Endometrial microvascular endothelial cells (primary cell): ENCODE results near the gene INSIG1. TPM values are rescaled to one million over a fixed set of nuclear protein-coding genes. Genes with fewer than 3 reads are reported as not detected.

Experiments
- in situ Hi-C: cut with HindIII; loops from 2 replicates; pipeline ENCODE4 v1.10.0; 2017; ENCODE audit warnings: low sequenced_read_pairs, low pct_unique_long_range_greater_than_20kb; ENCODE audit errors: inconsistent ontology term
- total RNA-seq: library from RNA; depleted of rRNA; stranded (reverse); fragments of >200 nt; gene quantifications from one replicate; pipeline ENCODE4 v1.2.3, GENCODE V29; 2015; ENCODE audit errors: inconsistent ontology term

Gene INSIG1
- total RNA-seq, 1 donor from 2014 or later = 77.6 TPM

DNA sequence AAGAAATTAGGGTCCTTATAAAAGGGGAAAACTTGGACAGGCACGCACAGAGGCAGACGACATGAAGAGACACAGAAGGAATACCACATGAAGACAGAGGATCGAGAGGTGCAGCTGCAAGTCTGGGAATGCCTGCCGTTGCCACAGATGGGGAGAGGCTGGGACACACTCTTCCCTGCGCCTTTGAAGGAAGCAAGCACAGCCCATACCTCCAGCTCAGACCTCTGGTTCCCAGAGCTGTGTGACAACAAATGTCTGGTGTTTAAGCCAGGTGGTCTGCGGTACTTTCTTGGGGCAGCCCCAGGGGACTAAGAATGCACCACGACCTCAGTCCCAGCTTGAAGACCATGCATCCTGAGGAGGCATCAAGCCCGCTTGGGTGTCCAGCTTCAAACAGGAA, 18.3 kb downstream of the INSIG1 start:
- in situ Hi-C loops = no loop called here

DNA sequence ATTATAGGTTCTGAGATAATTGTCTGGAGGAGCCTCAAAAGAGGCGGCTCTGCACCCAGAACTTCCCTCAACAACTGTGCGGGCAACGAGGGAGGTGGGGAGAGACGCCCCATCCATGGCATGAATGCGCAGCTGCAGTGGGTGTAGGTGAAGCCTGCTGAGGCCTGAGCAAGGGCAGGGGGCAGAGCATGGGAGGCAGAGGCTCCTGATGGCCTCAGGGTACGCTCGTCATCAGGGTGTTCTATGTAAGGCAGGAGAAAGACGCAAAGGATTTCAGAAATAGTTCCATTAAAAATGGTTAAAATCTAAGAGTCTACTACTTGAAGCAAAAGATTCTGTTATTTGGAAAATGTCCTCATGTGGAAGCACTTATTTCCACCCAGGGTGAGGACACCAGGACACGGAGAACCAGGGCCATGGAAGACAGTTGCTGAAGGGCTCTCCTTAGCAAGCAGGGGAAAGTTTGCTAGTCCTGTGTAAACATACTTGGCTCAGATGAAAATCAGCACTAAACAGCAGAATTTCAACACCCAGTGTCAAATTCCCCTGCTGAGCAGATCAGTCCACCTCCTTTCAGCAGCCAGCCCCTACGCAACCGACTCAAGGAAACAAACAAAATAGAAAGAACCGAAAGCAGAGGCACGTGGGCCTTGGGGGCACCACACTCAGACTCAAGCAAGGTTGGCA, 18.9 kb downstream of the INSIG1 start:
- in situ Hi-C loops = no loop called here

DNA sequence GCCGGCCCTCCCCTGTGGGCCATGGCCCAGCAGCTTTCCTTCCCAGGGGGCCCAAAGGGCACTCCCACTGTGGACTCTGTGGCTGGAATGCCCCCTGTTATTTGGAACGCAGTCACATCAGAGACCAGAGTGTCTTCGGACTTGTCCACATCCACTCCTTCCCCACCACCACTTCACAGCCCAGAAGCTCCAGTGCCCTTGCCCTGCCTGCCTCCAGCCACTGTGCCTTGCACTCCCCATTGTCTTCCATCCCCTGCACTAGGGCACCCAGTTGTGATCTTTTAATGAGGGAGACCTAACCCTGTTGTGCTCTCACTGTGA, 19.4 kb downstream of the INSIG1 start:
- in situ Hi-C loops = no loop called here

DNA sequence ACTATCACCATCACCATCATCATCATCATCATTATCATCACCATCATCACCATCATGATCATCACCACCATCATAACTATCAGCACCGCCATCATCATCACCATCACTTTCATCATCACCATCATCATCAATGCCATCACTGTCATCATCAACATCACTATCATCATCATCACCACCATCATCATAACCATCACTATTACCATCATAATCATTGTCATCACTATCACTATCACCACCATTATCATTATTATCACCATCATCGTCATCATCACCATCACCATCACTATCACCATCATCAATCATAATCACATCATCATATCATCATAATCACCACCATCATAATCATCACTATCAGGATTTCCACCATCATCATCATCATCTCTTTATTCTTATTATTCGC, 20.6 kb downstream of the INSIG1 start:
- in situ Hi-C loops = no loop called here

DNA sequence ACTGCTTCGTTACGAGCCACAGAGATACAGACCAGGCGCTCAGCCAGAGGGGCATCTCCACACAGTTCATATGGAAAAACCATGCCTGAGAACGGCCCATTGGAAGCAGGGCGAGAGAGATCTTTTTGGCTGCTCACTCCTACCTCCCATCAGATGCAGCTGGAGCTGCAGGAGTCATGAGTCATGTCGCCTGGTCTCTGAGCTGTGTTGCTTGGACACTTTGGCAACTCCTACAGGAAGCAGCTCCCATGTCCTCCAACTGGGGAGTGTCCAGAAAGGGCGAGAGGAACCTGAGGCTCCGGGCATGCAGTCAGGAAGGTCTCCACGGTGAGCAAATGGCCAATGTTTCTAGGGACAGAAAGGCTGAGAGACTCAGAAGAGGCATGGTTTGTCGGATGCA, 24.9 kb downstream of the INSIG1 start:
- in situ Hi-C loops = no loop called here

DNA sequence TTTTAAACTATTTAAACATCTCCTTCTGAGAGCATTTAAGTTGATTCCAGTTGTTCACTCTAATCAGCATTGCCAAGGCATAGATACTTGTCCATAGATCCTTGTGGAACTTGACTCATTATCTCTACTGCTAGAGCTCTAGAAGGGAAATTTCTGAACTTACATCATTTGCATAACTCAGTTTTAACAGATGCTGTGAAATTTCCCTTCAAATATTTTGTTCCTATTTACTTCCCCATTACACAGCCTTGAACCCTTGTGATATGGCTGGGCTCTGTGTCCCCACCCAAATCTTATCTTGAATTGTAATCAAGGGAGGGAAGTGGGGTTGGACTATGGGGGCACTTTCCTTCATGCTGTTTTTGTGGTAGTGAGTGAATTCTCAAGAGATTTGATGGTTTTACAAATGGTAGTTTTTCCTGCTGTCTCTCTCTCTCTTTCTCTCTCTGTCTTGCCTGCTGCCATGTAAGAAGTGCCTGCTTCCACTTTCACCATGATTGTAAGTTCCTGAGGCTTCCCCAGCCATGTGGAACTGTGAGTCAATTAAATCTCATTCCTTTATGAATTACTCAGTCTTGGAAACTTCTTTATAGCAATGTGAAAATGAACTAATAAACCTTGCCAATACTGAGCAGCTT, 25.4 kb downstream of the INSIG1 start:
- in situ Hi-C loops = no loop called here

DNA sequence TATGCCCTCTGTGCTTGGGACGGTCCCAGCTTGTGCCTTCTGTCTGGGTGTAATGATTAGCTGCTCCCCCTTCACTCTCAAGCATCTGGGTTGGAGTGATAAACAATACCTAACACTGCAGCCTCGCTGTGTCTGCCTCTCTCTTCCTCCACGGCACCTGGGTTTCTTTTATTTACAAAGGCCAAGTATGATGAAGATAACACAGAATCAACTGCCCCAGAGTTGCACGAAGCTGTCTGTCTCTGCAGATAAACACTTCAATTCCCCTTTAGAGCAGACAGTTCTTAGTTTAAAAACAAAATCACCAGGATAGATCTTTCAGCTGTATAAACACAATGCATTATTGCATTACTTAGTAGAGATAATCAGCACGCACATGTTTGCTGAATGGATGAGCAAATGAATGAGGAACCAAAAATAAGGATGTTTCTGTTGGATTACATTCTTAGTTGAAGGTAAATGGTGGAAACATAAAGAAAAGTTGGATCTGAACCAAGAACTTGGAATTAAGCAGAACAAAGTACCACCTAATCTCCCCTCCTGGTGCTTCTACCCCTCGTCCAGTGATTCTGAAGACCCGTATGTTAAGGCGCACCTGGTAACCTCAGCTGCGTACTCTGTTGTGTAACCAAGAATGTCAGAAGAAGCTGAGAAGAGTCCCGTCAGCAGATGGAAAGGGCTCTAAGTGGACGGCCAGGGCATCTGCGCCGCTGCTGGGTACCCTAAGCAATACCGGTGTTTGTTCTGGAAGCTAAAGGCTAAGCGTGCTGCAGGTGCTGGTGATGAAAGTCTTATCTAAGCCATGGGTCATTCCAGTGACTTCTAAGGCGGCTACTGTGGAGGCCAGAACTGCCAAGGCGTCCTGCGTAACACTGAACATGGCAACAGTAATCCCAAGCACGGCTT, 26.6 kb downstream of the INSIG1 start:
- in situ Hi-C loops = no loop called here

DNA sequence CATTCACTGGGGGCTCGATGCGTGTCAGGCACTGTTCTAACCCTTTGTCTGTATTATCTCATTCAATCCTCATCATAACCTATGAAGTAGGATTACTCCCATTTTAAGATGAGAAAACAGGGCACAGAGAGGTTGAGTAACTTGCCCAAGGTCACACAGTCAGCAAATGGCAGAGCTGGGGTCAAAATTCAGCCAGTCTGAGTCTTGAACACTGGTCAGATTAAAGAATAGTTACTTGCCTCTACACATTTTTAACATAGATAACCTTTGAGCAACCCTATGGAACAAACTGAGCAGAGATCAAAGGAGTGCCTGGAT, 27.2 kb downstream of the INSIG1 start:
- in situ Hi-C loops = no loop called here

DNA sequence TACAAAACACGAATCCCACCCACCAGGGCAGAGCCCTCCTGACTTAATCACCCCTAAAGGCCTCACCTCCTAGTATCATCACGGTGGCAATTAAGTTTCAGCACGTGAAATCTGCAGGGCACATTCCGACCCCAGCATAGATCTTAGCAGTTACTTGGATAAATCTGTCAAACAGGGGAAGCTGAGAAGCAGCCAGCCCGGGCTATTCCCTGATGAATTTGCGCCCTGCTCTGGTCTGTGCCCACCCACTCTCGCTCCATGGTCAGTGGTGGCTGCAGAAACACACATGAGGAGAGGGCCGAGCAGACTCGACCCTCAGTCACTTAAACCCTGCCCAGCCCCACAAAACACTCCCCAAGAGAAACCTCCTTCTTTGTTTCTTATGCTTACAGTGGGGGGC, 28.7 kb downstream of the INSIG1 start:
- in situ Hi-C loops = no loop called here

DNA sequence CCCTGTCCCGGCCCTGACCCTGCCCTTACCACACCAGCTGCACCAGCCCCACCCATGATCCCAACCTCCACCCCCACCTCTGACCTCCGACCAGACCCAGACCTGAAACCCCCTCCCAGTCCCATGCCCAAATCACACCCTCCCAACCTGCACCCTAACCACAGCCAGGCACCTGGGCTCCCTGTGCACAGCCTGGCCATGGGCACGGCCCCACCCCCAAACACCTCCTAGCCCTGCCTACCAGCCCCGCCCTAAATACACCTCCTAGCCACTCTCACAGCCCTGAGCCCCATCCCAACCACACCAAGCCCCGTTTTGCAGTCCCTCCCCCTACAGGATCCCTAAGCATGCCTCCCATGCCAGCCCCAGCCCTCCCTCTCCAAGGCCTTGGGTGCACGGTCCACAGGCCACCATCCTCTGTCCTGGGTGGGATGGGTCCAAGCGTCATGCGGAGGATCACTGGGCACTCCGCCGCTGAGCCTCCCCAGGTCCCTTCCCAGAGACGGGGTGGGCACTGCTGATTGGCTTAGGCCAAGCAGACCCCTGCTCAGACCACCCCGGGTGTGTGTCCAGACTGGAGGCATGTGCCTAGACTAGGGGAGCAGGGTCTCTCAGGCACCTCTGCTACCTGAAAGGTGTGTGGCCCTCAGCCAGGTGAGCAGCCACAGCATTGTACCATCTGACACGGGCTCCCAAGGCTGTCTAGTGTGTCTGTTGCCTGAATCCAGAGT, 30.1 kb downstream of the INSIG1 start:
- in situ Hi-C loops = no loop called here

DNA sequence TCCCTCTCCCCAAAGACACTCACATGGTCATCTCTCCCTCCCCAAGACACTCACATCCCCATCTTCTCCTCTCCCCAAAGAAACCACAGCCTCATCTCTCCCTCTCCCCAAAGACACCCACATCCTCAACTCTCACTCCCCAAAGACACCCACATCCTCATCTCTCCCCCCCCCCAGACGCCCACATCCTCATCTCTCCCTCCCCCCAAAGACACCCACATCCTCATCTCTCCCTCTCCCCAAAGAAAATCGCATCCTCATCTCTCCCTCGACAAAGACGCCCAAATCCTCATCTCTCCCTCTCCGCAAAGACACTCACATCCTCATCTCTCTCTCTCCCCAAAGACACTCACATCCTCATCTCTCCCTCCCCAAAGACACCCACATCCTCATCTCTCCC, 31.5 kb downstream of the INSIG1 start:
- in situ Hi-C loops = no loop called here

DNA sequence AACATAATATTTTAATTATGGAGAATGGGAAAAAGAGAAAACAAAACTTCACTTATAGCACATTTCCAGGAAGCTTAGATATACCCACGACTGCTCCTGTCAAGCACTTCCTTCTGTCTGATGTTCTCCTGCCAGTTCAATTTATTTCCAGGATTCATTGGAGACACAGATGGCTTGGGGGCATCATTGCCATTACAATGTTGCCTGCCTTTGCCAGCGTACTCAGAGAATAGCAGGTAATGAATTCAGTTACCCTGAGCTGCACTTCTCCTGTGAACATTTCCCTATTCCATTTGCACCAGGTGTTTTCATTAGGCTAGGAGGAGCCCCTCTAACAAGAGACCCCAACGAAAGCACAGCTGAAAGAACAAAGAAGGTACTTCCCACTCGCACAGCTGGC, 33.7 kb downstream of the INSIG1 start:
- in situ Hi-C loops = no loop called here

DNA sequence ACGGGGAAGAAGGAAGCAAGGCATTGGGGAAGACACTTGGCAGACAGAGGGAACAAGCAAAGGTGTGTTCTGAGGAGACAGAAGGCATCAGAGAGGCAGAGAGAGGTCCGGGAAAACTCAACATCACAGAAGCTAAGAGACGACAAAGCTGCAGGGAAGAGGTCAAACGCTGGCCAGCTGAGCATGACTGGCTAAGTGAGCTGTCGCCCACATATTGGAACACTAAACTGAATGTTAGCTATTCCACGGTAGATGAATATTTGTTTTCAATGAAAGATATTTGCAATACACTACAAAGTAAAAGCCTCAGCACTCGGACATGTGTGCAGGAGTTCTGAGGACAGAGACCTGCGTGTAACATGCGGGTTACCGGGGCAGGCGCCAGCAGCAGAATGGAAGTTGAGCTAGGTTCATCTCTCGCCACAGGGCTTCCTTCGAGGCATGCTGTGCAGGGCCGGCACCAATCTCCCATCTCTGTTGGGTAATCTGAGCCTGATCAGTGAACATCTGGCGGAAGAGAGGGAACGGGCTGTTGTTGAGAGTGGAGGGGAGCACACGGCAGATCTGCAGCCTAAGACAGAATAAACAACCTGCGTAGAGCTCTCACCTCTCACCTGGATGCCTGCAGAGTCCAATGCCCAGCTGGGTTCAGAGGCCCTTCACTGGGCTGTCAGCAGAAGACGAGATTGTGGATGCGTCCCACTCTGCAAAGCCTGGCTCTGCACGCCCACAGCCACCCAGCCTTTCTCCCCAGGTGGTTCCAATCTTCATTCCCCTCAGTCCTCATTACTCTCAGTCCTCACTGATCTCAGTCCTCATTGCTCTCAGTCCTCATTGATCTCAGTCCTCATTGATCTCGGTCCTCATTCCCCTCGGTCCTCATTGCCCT, 35.9 kb downstream of the INSIG1 start:
- in situ Hi-C loops = no loop called here

DNA sequence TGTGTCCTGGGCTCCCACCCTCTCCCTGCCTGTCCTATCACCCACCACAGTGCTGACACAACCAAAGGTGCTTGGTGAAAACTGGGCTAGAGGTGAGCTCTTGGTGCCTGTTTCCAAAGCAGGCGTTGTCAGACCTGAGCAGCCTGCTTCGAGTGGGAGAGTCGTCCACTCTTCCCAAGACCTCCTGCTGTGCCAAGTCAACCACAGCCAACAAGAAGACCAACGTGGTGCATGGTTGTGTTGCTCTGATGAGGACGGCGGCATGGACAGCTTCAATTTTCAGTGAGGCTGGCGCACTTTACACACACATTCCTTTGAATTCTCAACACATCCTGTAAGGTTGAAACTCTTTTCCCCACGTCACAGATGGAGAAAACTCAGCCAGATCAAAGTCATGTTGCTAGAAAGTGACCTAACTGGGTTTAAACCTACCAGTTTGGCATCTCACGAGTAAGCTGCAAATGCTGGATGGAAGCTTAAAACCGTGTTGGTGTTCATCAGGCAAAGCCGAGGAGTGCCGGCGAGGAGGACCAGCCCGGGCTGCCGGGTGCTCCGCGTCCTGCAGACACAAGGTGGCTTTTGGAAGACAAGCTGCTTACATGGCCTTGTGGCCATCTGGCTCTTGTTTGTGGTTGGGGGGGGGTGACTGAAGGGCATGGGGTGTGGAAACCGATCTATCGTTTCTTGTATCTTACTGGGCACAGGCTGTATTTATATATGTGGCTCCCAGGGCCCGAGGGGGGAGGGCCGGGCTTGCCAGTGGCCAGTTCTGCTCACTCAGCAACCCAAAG, 39.3 kb downstream of the INSIG1 start:
- in situ Hi-C loops = no loop called here

DNA sequence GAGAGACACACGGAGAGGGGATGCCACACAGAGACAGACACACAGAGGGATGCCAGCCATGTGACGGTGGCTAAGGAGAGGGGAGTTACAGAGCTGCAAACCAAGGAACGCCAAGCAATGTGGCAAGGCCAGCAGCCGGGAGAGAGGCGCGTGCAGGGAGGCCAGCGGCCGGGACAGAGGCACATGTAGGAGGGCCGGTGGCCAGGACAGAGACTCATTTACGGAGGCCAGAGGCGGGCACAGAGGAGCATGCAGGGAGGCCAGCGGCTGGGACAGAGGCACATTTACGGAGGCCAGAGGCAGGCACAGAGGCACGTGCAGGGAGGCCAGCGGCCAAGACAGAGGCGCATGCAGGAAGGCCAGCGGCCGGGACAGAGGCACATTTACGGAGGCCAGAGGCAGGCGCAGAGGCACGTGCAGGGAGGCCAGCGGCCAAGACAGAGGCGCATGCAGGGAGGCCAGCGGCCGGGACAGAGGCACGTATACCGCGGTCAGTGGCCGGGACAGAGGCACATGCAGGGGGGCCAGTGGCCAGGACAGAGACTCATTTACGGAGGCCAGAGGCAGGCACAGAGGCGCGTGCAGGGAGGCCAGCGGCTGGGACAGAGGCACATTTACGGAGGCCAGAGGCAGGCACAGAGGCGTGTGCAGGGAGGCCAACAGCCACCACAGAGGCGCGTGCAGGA, 40.4 kb downstream of the INSIG1 start:
- in situ Hi-C loops = no loop called here

DNA sequence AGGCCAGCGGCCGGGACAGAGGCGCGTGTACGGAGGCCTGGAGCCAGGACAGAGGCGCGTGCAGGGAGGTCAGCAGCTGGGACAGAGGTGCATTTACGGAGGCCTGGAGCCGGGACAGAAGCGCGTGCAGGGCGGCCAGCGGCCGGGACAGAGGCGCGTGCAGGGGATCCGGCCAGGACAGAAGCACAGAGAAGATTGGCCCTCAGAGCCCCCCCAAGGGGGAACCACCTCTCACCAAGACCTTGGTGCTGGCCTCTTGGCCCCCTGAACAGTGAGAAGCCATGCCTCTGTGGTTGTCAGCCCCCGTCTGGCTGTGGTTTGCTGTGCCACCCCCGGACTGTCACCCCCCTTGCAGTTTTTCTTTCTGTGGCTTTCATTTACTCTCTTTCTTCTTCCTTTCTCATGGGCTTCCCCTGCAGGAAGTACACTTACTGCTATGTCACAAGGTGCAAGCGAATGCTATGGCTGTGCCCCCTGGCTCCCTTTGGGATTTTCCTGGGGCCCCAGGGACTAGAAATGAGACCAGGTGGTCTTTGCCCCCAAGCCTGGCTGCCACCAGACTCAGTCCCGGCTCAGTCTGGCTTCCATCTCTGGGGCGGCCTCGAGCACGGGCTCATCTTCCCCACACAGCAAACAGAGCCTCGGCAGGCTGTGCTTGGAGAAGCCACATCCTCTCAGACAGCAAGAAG, 41.1 kb downstream of the INSIG1 start:
- in situ Hi-C loops = no loop called here

DNA sequence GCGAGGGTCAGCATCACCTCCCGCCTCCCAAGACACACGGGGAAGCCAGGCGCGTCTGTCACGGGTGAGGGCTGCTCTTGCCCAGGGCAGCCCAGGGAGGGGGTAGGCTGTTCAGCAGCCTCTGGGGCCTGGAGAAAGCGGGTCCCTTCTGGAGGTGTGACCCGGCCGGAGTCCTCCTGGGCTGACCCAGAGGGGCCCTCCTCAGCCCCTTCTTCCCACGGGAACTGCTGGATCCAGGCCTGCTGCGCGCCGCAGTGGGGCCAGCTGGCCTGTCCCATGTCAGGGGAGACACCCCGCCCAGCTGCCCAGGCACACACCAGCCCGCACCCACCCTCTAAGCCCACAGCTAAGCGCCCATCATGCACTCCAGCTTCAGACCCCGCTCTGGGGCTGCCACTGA, 41.8 kb downstream of the INSIG1 start:
- in situ Hi-C loops = no loop called here
